Activated effector memory CD4-positive, alpha-beta T cell treated with Interleukin-2 at 50 U/mL for 16 hours (primary cell): ENCODE measurements around the gene CDAN1.

Experiments used
- DNase-seq: peaks from one replicate; pipeline ENCODE4 v3.0.0-alpha.2; 2020

The CDAN1 gene

GRCh38 chr15:42732095-42732827, 4.7 kb downstream of the CDAN1 start:
- DNase-seq = no peak

- no peak for DNase-seq
Measured at GRCh38 chr15:42731461-42731860, 5.5 kb downstream of the CDAN1 start.

- no peak for DNase-seq
Measured at GRCh38 chr15:42730536-42730935, 6.4 kb downstream of the CDAN1 start.

- no peak for DNase-seq
Measured at GRCh38 chr15:42730135-42730534, 6.8 kb downstream of the CDAN1 start.

- no peak for DNase-seq
Measured at GRCh38 chr15:42729409-42729808, 7.5 kb downstream of the CDAN1 start.

- no peak for DNase-seq
Measured at GRCh38 chr15:42728972-42729371, 8.0 kb downstream of the CDAN1 start.

GRCh38 chr15:42728560-42728959, 8.4 kb downstream of the CDAN1 start:
- no peak for DNase-seq

- no peak for DNase-seq
Measured at GRCh38 chr15:42727750-42728381, 9.1 kb downstream of the CDAN1 start.

- DNase-seq = no peak
Measured at GRCh38 chr15:42726114-42726513, 10.8 kb downstream of the CDAN1 start.

- DNase-seq = no peak
Measured at GRCh38 chr15:42725331-42725903, 11.5 kb downstream of the CDAN1 start.

- DNase-seq = no peak
Measured at GRCh38 chr15:42724276-42724675, 12.7 kb downstream of the CDAN1 start.

GRCh38 chr15:42723068-42723467, 13.9 kb downstream of the CDAN1 start:
- no peak for DNase-seq

- DNase-seq = no peak
Measured at GRCh38 chr15:42721916-42722315, 15.0 kb downstream of the CDAN1 start.

- no peak for DNase-seq
Measured at GRCh38 chr15:42721016-42721415, 15.9 kb downstream of the CDAN1 start.

- DNase-seq = no peak
Measured at GRCh38 chr15:42720071-42720470, 16.9 kb downstream of the CDAN1 start.

- no peak for DNase-seq
Measured at GRCh38 chr15:42719043-42719442, 17.9 kb downstream of the CDAN1 start.

GRCh38 chr15:42716626-42717025, 20.3 kb downstream of the CDAN1 start:
- no peak for DNase-seq

GRCh38 chr15:42716125-42716524, 20.8 kb downstream of the CDAN1 start:
- DNase-seq = no peak

GRCh38 chr15:42712584-42712983, 24.3 kb downstream of the CDAN1 start:
- DNase-seq = no peak

- DNase-seq = no peak
Measured at GRCh38 chr15:42711746-42712145, 25.2 kb downstream of the CDAN1 start.

GRCh38 chr15:42710662-42711061, 26.3 kb downstream of the CDAN1 start:
- no peak for DNase-seq

GRCh38 chr15:42707873-42708544, 28.9 kb downstream of the CDAN1 start:
- no peak for DNase-seq

- DNase-seq = no peak
Measured at GRCh38 chr15:42707068-42707467, 29.9 kb downstream of the CDAN1 start.

GRCh38 chr15:42705336-42705735, 31.6 kb downstream of the CDAN1 start:
- DNase-seq = no peak
